Lower leg skin (tissue), 3 donors: ENCODE measurements around the gene SIL1.

Experiments
- CTCF ChIP-seq, 3 donors: fragments of 450-650 bp; IDR thresholded peaks; one replicate each; pipeline ENCODE4 v1.5.1; 2016; ENCODE audit warnings: antibody characterized with exemption in 3 of 3, mild to moderate bottlenecking in 3 of 3, moderate library complexity in 2 of 3
- POLR2A ChIP-seq, 2 donors: fragments of 450-650 bp; IDR thresholded peaks; one replicate each; pipeline ENCODE4 v1.6.1; 2016 to 2017; ENCODE audit warnings: antibody characterized with exemption in 2 of 2, mild to moderate bottlenecking in 1 of 2, moderate library complexity in 1 of 2

- TF ChIP-seq CTCF (IDR thresholded peaks at IDR 0.05) (no peak), POLR2A (IDR thresholded peaks at IDR 0.05) (no peak)
Observed at GRCh38 chr5:139205586-139205985, 7.4 kb upstream of the SIL1 start.
